Breast epithelium (tissue), 4 donors: Measurements from ENCODE around the gene ZNF747. TPM values are rescaled to one million over a fixed set of nuclear protein-coding genes. Genes with fewer than 3 reads are reported as not detected.
A peak's percentile ranks its signal among the peaks of the same experiment; 100 is the strongest.

Experiments
- DNase-seq, 2 donors: peaks; one replicate each; pipeline ENCODE4 v3.0.0-alpha.2; 2019; ENCODE audit warnings: low spot score in 2 of 2
- H3K27ac ChIP-seq, 2 donors: fragments of 200-600 bp; sonication (generic) in 1 of 2; one replicate each; pipeline ENCODE4 v1.5.1; 2016 to 2019; ENCODE audit warnings: mild to moderate bottlenecking in 1 of 2
- H3K27me3 ChIP-seq, 2 donors: fragments of 200-600 bp; sonication (generic) in 1 of 2; one replicate each; pipeline versions ENCODE4 v1.5.1 to v1.6.0; 2017 to 2019; ENCODE audit warnings: control low read depth in 1 of 2, mild to moderate bottlenecking in 1 of 2
- H3K36me3 ChIP-seq: fragments of 200-600 bp; one replicate; pipeline ENCODE4 v1.5.1; 2019
- H3K4me1 ChIP-seq, 2 donors: fragments of 200-600 bp; sonication (generic); one replicate each; pipeline ENCODE4 v1.5.1; 2016 to 2019; ENCODE audit warnings: control low read depth in 1 of 2
- H3K4me3 ChIP-seq, 3 donors: fragments of 200-600 bp; sonication (generic); 1 replicate in 2 of 3; 2 replicates in 1 of 3; pipeline ENCODE4 v1.5.1; 2016 to 2019; ENCODE audit warnings: mild to moderate bottlenecking in 3 of 3, moderate library complexity in 2 of 3
- H3K9me3 ChIP-seq, 2 donors: fragments of 200-600 bp; sonication (generic) in 1 of 2; one replicate each; pipeline ENCODE4 v1.5.1; 2016 to 2019; ENCODE audit warnings: control low read depth in 1 of 2
- POLR2A ChIP-seq: fragments of 450-650 bp; IDR thresholded peaks from one replicate; pipeline ENCODE4 v1.6.1; 2016; ENCODE audit warnings: antibody characterized with exemption, mild to moderate bottlenecking, moderate library complexity
- POLR2AphosphoS5 ChIP-seq, 3 donors: sonication (generic); formaldehyde crosslinking; IDR thresholded peaks; one replicate each; pipeline ENCODE4 v1.6.1; 2017; ENCODE audit warnings: antibody characterized with exemption in 3 of 3
- intact Hi-C: fragments of 100-400 bp; cut with DNase I; formaldehyde crosslinking; loops from one replicate; pipeline ENCODE4 v1.15.1; 2023; ENCODE audit warnings: low total_unique reads
- total RNA-seq, 3 donors: library from RNA; depleted of rRNA; stranded (reverse); fragments of >200 nt; gene quantifications; one replicate each; pipeline ENCODE4 v1.1.0, GENCODE V29; 2016
- TF ChIP-seq, protein P1 (sequence below), 3 donors: fragments of 450-650 bp; IDR thresholded peaks; one replicate each; pipeline ENCODE4 v1.5.1; 2016 to 2017; ENCODE audit warnings: antibody characterized with exemption in 3 of 3, mild to moderate bottlenecking in 3 of 3, moderate library complexity in 3 of 3

Gene ZNF747
- total RNA-seq, 3 donors from 2014 or later, result 10.7 to 14.7 (median 13.2) TPM

DNA sequence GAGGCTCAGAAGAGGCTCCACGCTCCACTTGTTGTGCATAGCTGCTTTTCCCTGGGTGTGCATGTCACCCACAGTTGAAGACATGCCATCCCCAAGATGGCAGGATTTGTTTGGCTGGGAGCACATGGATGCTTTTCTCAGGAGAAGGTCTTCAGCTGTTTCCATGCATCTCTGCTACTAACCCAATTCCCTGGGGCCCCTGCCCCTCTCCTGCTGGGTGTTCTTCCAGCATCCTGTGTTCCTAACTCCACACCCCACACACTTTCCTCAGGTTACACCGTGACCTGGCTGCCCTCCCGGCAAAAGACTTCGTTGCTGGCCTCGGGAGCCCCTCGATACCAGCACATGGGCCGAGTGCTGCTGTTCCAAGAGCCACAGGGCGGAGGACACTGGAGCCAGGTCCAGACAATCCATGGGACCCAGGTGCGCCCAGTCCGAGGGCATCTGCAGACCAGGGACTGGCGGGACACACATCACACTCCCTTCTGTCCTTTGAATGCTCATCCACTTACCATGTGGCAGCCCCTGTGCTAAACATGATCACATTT, 40.6 kb downstream of the ZNF747 start:
- no peak for TF ChIP-seq POLR2AphosphoS5 (IDR thresholded peaks at IDR 0.05)
- no peak for TF ChIP-seq POLR2A
- TF ChIP-seq, protein P1, sequence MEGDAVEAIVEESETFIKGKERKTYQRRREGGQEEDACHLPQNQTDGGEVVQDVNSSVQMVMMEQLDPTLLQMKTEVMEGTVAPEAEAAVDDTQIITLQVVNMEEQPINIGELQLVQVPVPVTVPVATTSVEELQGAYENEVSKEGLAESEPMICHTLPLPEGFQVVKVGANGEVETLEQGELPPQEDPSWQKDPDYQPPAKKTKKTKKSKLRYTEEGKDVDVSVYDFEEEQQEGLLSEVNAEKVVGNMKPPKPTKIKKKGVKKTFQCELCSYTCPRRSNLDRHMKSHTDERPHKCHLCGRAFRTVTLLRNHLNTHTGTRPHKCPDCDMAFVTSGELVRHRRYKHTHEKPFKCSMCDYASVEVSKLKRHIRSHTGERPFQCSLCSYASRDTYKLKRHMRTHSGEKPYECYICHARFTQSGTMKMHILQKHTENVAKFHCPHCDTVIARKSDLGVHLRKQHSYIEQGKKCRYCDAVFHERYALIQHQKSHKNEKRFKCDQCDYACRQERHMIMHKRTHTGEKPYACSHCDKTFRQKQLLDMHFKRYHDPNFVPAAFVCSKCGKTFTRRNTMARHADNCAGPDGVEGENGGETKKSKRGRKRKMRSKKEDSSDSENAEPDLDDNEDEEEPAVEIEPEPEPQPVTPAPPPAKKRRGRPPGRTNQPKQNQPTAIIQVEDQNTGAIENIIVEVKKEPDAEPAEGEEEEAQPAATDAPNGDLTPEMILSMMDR (IDR thresholded peaks at IDR 0.05), result no peak
- DNase-seq, result no peak
- Histone ChIP-seq H3K27ac (no peak overlapping the region), H3K27me3 (no peaks in the 10 kb centered on the region), H3K4me3 (no peak overlapping the region), H3K4me1 (no peaks in the 10 kb centered on the region), H3K9me3 (no peaks in the 10 kb centered on the region), H3K36me3 (no peaks in the 10 kb centered on the region)
- intact Hi-C loops, result no loop called here

DNA sequence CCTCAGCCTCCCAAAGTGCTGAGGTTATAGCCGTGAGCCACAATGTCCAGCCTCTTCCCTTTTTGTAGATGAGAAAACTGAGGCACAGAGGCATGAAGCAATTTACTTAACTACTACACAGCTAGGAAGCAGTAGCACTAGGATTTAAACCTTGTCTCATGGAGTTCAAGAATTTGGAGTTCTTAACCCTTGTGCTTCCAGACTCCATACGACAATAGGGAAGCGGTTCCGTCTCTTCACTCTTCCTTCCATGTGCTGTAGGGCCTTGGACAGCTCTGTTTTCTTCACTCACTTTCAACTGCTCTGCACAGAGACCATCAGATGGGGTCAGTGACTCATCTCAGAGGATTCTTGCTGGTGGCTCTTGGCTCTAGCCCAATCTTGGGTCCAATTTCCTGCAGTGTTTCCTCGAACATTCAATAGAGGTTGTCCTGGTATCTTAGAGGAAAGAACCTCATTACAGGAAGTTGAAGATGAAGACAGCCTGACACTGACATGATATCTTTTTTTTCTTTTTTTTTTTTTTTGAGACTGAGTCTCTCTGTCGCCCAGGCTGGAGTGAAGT, 42.8 kb downstream of the ZNF747 start:
- intact Hi-C loops, result no loop called here
- peak overlapping the region; percentile 48 to 61 for H3K27ac ChIP-seq

DNA sequence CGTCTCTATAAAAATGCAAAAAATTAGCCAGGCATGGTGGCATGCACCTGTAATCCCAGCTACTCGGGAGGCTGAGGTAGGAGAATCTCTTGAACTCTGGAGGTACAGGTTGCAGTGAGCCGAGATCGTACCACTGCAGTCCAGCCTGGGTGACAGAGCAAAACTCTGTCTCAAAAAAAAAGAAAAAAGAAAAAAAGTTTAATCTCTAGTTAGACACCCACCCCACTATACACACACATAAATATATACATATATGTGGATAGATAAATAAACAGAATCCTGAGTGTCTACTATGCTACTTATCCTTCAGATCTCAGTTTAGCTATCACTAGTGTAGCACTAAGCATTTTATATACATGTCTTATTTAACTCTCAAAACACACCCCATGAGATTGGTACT, 43.4 kb downstream of the ZNF747 start:
- Histone ChIP-seq H3K4me3 (no peak overlapping the region), H3K27me3 (no peaks in the 10 kb centered on the region), H3K9me3 (no peaks in the 10 kb centered on the region), H3K36me3 (no peaks in the 10 kb centered on the region), H3K27ac (peak overlapping the region; percentile 48 to 61), H3K4me1 (no peaks in the 10 kb centered on the region)
- intact Hi-C loops, result no loop called here
- no peak for DNase-seq
- TF ChIP-seq POLR2A, result no peak
- no peak for TF ChIP-seq POLR2AphosphoS5 (IDR thresholded peaks at IDR 0.05)
- TF ChIP-seq, protein P1 (IDR thresholded peaks at IDR 0.05), result no peak

More for the DNA sequence above, 42.8 kb downstream of the ZNF747 start:
- peak in 1 of 2 donors; percentile 67 for DNase-seq
- TF ChIP-seq, protein P1 (IDR thresholded peaks at IDR 0.05), result no peak
- TF ChIP-seq POLR2AphosphoS5 (IDR thresholded peaks at IDR 0.05) (peak in 1 of 3 donors; percentile 22), POLR2A (no peak)
- Histone ChIP-seq H3K4me3 (no peak overlapping the region), H3K4me1 (no peaks in the 10 kb centered on the region), H3K27me3 (no peaks in the 10 kb centered on the region), H3K9me3 (no peaks in the 10 kb centered on the region), H3K36me3 (no peaks in the 10 kb centered on the region)

DNA sequence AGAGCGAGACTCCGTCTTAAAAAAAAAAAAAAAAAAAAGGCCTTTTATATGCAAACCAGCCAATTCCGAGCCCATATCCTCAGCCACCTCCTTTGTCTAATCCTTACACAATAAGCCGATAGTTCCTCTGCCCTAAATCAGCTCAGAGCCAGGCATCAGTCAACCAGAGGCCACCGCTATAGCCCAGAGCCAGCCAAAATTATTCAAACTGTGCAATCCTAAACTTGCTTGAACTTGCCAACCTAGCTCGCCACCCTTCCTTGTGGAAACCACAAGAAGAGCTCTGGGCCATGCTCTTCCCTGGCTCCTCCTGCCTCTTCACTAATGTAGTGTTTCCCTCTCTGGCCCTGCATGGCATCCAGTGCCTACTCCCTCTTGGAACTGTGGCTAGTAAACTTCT, 44.4 kb downstream of the ZNF747 start:
- Histone ChIP-seq H3K27me3 (no peaks in the 10 kb centered on the region), H3K4me3 (no peak overlapping the region), H3K36me3 (no peaks in the 10 kb centered on the region), H3K4me1 (no peaks in the 10 kb centered on the region), H3K9me3 (no peaks in the 10 kb centered on the region), H3K27ac (peak overlapping the region; percentile 38 to 48)
- DNase-seq, result peak in 1 of 2 donors; percentile 89
- intact Hi-C loops, result no loop called here
- TF ChIP-seq, protein P1 (IDR thresholded peaks at IDR 0.05), result no peak
- TF ChIP-seq POLR2A (no peak), POLR2AphosphoS5 (IDR thresholded peaks at IDR 0.05) (peak in 1 of 3 donors; percentile 49)

DNA sequence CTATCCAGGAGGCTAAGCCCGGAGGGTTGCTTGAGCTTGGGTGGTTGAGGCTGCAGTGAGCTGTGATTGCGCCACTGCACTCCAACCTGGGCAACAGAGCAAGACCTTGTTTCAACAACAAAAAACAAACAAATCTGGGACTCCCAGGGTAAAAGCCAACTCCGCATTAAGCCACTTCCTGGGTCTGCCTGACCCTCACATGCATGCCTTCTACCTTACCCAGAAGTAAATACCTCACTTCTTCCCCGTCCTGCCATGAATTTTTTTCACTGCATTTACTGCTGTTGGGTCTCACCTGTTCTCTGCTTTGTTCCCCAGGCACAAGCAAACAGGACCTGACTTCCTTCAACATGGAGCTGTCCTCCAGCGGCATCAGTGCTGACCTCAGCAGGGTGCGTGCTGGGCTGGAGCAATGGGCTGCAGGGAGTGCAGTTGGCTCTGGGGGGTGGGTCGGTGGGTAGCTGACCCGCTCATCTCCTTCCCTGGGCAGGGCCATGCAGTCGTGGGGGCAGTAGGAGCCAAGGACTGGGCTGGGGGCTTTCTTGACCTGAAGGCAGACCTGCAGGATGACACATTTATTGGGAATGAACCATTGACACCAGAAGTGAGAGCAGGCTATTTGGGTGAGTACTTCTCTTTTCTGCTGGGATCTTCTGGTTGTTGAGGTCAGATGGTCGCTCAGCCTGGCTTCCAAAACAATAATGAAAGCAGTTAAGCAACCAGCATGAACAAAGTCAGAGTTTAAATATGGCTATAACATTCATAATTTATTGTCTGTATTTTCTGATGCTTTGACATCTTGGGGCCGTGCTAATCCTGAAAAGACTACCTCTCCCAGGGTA, 45.7 kb downstream of the ZNF747 start:
- Histone ChIP-seq H3K4me1 (no peaks in the 10 kb centered on the region), H3K36me3 (no peaks in the 10 kb centered on the region), H3K9me3 (no peaks in the 10 kb centered on the region), H3K4me3 (no peak overlapping the region), H3K27ac (peak overlapping the region; percentile 55 to 60), H3K27me3 (no peaks in the 10 kb centered on the region)
- TF ChIP-seq, protein P1 (IDR thresholded peaks at IDR 0.05), result no peak
- TF ChIP-seq POLR2AphosphoS5 (IDR thresholded peaks at IDR 0.05), result no peak
- DNase-seq, result no peak
- intact Hi-C loops, result no loop called here
